Measurements from ENCODE around the gene AHRR. TPM values are rescaled to one million over a fixed set of nuclear protein-coding genes. Genes with fewer than 3 reads are reported as not detected.
"Not testable (repeated sequence)": the region's sequence is repeated elsewhere in the genome, so short reads cannot be mapped to it uniquely, and the experiment has no call there.

The AHRR gene
- total RNA-seq, 1 donor from 2014 or later, result 11.3 TPM

DNA sequence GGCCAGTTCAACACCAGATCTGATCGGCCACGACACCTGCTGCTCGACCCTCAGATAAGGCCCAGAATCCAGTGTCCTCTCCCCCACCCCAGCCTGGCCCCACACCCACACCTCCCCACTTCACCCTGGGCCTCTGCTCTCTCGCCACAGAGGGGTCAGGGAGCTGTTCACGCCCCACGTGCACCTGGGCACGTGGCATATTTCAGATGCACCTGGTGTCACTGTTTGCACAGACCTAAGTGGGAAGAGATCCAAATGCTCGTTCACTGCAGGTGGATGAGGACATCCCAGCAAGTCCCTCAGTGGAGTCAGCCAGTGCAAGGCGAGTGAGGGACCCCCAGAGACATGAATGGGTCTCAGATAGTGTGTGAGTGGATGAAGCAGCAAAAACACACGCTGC is 25.3 kb upstream of the AHRR start:
- H3K4me1 ChIP-seq; H3K27me3 ChIP-seq; intact Hi-C loops (cut with DNase I); H3K36me3 ChIP-seq; ATAC-seq; H3K27ac ChIP-seq; H3K4me3 ChIP-seq; H3K9me3 ChIP-seq: not testable (repeated sequence)
- DNase-seq, result peak; percentile 35

DNA sequence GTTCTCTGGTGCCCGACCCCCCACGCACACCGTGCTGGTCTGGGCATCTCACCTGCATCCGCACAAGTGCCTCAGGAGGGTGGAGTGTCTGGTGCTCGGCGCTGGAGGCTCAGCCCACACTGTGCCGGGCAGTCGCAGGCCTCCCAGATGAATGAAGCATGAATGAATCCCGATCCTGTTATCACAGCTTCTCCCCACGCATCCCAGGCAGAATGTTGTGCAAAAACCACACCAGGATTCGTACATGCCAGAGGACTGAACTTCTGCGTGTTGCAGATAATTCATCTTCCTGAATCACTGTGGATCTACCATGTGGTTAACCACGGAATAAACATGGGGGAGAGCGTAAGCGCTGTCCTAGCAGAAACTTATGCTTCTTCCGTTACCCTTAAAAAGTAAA is 24.6 kb upstream of the AHRR start:
- intact Hi-C loops (cut with DNase I); H3K9me3 ChIP-seq; H3K36me3 ChIP-seq; H3K27me3 ChIP-seq; H3K27ac ChIP-seq; H3K4me3 ChIP-seq; H3K4me1 ChIP-seq: not testable (repeated sequence)
- DNase-seq (peak; percentile 22), ATAC-seq (peak; percentile 39)

DNA sequence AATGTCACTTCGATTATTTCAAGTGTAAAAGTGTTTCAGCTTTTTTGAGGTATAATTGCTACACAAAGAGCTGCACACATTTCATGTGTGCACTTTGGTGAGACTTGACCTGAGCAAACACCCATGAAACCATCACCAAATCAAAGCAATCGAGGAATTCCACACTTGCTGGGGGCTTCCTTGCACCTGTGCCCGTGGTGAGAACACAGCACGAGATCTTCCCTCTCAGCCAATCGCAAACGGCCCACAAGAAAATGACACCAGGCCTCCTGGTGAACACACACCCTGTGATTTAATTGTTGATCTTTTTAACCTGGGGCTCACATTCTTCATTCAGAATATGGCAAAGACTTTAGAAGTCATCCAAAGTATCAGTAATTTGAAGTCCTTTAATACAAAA is 24.1 kb upstream of the AHRR start:
- intact Hi-C loops (cut with DNase I); ATAC-seq; H3K36me3 ChIP-seq; H3K27ac ChIP-seq; H3K27me3 ChIP-seq; H3K4me1 ChIP-seq; H3K9me3 ChIP-seq; H3K4me3 ChIP-seq: not testable (repeated sequence)
- peak; percentile 5 for DNase-seq

DNA sequence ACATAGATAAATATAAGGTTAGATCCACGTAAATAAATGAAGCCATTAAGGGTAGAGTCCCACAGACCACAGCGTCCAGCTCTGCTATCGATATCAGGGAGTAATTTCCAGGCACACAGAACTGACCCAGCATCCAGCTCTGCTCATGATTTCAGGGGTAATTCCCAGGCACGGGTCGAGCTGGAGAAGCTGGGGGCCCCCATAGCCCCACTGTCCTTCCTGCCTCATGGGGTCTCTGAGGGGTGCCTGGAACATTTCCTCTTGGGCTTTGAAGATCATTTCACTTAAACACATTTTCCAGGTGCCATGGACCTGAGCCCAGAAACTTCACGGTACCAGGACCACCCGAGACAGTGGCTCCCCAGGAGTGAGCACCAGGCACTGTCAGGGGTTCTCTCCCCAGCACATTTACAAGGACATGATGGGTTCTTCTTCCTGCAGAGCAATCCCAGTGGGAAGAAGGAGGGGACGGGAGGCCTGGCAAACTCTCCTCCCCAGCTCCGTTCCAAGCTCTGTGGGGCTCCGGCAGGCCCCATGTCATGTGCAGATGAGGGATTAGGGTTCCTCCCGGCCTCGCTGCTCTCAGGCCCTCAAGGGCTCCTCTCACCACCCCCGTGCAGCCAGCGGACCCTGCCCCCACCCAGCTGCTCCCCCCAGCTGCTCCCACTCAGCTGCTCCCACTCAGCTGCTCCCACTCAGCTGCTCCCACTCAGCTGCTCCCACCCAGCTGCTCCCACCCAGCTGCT is 23.4 kb upstream of the AHRR start:
- intact Hi-C loops (cut with DNase I); H3K9me3 ChIP-seq; H3K4me1 ChIP-seq; H3K4me3 ChIP-seq; H3K27ac ChIP-seq; H3K27me3 ChIP-seq; H3K36me3 ChIP-seq; ATAC-seq: not testable (repeated sequence)
- DNase-seq, result peak; percentile 54

DNA sequence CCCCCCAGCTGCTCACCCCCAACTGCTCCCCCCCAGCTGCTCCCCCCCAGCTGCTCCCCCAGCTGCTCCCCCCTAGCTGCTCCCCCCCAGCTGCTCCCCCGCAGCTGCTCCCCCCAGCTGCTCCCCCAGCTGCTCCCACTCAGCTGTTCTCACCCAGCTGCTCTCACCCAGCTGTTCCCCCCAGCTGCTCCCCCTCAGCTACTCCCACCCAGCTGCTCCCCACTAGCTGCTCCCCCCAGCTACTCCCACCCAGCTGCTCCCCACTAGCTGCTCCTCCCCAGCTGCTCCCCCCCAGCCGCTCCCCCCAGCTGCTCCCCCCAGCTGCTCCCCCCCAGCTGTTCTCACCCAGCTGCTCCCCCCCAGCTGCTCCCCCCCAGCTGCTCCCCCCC is 22.8 kb upstream of the AHRR start:
- Histone ChIP-seq H3K9me3 (no peaks in the 10 kb centered on the region), H3K27me3 (no peaks in the 10 kb centered on the region), H3K36me3 (no peaks in the 10 kb centered on the region), H3K4me3 (no peak overlapping the region), H3K27ac (no peak overlapping the region), H3K4me1 (no peaks in the 10 kb centered on the region)
- ATAC-seq (no peak), DNase-seq (no peak)
- TF ChIP-seq, protein P1, sequence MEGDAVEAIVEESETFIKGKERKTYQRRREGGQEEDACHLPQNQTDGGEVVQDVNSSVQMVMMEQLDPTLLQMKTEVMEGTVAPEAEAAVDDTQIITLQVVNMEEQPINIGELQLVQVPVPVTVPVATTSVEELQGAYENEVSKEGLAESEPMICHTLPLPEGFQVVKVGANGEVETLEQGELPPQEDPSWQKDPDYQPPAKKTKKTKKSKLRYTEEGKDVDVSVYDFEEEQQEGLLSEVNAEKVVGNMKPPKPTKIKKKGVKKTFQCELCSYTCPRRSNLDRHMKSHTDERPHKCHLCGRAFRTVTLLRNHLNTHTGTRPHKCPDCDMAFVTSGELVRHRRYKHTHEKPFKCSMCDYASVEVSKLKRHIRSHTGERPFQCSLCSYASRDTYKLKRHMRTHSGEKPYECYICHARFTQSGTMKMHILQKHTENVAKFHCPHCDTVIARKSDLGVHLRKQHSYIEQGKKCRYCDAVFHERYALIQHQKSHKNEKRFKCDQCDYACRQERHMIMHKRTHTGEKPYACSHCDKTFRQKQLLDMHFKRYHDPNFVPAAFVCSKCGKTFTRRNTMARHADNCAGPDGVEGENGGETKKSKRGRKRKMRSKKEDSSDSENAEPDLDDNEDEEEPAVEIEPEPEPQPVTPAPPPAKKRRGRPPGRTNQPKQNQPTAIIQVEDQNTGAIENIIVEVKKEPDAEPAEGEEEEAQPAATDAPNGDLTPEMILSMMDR (IDR thresholded peaks at IDR 0.05), result no peak
- intact Hi-C loops (cut with DNase I), result no loop called here

DNA sequence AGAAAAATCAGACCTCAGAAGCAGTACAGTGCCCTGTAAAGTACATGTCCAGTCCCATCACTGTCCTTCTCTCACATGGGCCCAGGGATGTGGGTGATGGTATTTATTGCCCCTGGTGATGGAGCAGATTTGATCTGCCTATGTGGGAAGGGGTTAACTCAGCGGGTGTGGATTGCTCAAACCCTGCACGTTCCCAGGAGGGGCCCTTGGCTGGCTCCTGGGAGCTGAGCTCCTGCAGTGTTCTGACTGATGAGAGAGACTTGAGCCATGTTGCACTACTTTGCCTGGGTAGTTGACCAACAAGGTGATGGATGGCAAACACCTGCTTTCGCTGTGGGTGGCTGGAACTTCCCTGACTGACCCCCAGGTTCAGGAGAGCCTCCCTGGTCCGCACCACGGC is 21.6 kb upstream of the AHRR start:
- intact Hi-C loops (cut with DNase I); ATAC-seq: not testable (repeated sequence)

DNA sequence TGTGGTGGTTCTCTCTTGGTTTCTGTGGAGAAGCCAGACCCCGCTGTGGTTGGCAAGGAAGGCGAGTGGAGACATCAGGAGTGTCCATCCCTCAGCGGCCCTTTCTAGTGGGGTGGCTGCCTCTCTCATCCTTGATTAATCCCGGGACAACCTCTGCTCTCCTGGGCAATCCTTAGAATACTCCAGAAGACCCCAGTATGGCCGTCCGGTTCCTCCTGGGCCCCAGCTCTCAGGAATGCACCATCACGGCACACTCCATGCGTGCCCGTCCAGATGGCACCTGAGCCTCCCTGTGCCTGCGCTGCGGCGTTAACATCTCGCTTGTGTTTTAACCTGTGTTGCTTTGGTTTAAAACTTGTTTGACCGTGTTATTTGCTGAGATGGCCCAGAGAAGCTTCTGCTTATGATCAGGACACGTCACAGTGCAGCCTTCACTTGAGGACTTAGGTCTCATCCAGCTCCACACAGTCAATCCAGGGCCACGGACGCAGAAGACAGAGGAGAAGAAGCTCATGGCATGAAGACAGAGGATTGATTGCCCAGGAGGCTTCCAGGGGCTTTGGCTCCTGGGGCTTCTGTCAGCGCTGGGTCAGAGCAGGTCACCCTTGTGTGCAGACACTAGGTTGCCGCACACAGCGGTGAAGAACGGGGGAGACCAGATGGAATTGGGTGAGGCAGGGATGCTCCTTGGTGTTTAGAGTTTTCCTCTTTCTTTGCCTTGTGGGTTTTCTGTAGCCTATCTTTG is 20.7 kb upstream of the AHRR start:
- H3K36me3 ChIP-seq; intact Hi-C loops (cut with DNase I); H3K4me1 ChIP-seq; H3K27me3 ChIP-seq; ATAC-seq; H3K4me3 ChIP-seq; H3K9me3 ChIP-seq; H3K27ac ChIP-seq: not testable (repeated sequence)
- peak; percentile 38 for DNase-seq

More for the DNA sequence above, 21.6 kb upstream of the AHRR start:
- H3K4me1 ChIP-seq, H3K9me3 ChIP-seq, H3K36me3 ChIP-seq, H3K27ac ChIP-seq, H3K27me3 ChIP-seq, H3K4me3 ChIP-seq: not testable (repeated sequence)
- DNase-seq, result peak; percentile 28

DNA sequence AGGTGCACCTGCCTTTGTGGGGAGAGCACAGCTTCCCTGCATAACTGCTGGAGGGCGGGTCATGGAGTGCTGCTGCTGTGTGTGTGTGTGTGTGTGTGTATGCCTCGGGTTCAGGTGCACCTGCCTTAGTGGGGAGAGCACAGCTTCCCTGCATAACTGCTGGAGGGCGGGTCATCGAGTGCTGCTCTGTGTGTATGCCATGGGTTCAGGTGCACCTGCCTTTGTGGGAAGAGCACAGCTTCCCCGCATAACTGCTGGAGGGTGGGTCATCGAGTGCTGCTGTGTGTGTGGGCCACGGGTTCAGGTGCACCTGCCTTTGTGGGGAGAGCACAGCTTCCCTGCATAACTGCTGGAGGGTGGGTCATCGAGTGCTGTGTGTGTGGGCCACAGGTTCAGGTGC is 19.1 kb upstream of the AHRR start:
- H3K27ac ChIP-seq; DNase-seq; H3K4me3 ChIP-seq; ATAC-seq; H3K9me3 ChIP-seq; H3K4me1 ChIP-seq; intact Hi-C loops (cut with DNase I); H3K27me3 ChIP-seq: not testable (repeated sequence)
- H3K36me3 ChIP-seq, result peaks cover 14% of the 10 kb centered on the region

DNA sequence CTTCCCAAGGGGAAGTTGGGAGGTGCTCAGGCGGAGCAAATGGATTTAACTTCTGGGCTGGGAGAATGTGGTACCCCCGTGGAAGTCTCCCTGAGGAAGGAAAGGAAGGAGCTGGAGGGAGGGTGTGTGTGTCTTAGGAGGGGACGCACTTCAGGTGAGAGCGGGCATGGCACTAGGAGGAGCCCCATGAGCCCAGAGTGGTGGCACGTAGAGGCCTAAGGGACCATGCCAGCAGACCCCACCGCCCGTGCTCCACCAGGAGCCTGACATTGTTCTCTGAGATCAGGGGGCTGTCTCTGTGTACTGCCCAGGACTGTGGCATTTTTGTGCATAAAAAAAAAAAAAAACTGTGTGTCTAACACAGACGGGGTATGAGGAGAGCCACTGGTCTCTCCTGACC is 18.5 kb upstream of the AHRR start:
- TF ChIP-seq, protein P1 (IDR thresholded peaks at IDR 0.05), result no peak
- ATAC-seq (no peak), DNase-seq (peak; percentile 21)
- peaks cover 20% of the 10 kb centered on the region for H3K36me3 ChIP-seq
- no peaks in the 10 kb centered on the region for H3K27me3 ChIP-seq
- no peaks in the 10 kb centered on the region for H3K9me3 ChIP-seq
- no peaks in the 10 kb centered on the region for H3K4me1 ChIP-seq
- H3K4me3 ChIP-seq, result no peak overlapping the region
- H3K27ac ChIP-seq, result no peak overlapping the region
- intact Hi-C loops (cut with DNase I), result no loop called here

DNA sequence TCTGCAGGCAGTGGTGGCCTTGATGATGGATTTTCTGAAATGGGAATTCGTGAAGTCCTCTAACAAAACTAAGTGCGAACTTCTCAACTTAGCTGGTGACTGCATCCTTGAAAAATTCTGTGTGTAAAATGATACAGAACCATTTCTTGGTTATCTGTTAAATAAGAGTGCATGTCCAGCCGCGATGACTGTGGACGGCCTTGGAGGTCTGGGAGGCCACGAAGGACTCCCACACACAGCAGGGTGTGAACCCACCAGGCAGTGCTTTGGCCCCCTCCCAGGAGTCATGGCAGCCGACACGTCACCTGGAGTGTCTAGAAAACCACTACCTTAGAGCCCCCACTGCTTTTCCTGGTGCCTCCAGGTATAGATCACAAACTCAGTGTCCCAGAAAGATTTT is 17.8 kb upstream of the AHRR start:
- H3K27ac ChIP-seq; intact Hi-C loops (cut with DNase I); H3K9me3 ChIP-seq; H3K4me1 ChIP-seq; H3K4me3 ChIP-seq; ATAC-seq; H3K27me3 ChIP-seq: not testable (repeated sequence)
- peaks cover 27% of the 10 kb centered on the region for H3K36me3 ChIP-seq
- peak; percentile 56 for DNase-seq

Measured in upper lobe of right lung (tissue), 1 donor.